ENCODE results near the gene TMIGD2.

DNA sequence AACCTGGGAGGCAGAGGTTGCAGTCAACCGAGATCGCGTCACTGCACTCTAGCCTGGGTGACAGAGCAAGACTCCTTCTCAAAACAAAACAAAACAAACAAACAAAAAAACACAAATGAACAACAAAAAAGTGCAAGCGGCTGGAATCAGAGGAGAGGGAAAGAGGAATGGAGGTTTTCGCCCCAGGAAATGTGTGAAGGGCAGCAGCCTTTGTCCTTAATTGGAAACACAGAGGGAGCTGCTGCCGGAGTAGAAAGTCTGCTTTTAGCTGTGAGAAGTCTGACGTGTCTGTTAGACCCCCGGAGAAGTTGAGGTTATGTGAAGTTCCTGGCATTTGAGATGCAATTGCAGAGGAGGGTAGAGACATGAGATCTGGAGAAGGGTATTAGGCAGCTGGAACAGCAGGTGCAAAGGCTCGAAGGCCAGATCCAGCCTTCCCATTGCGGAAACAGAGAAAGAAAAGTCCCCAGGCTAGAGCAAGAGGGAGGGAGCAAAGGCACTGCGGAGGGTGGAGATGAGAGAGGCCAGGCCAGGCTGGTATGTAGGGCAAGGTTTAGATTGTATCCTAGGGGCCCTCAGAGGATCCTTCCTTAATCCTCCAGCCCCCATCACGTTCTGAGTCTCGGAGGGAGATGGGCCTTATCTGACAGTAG lies 473 bp downstream of the TMIGD2 start:
- TF ChIP-seq TOX (CRISPR knock-in tag; IDR thresholded peaks at IDR 0.05; ENCODE audit: borderline replicate concordance), result no peak
- no peak for TF ChIP-seq ZC3H10 (CRISPR knock-in tag; IDR thresholded peaks at IDR 0.05)

Data from SK-N-SH treated with all-trans-retinoic acid at 6 μM for 48 hours (cell line).